Stimulated activated CD4-positive, alpha-beta T cell treated with anti-CD3 and anti-CD28 coated beads, Interleukin-1b, Interleukin-23, amount 100 ng/mL, for 24 hours (primary cell): ENCODE results near the gene DPP7.
"Not testable (repeated sequence)": the region's sequence is repeated elsewhere in the genome, so short reads cannot be mapped to it uniquely, and the experiment has no call there.

Source experiments
- DNase-seq, 4 experiments: peaks; one replicate each; pipeline ENCODE4 v3.0.0-alpha.2; 2020; ENCODE audit warnings: low read depth in 4 of 4, low spot score in 1 of 4

DPP7 gene

DNA sequence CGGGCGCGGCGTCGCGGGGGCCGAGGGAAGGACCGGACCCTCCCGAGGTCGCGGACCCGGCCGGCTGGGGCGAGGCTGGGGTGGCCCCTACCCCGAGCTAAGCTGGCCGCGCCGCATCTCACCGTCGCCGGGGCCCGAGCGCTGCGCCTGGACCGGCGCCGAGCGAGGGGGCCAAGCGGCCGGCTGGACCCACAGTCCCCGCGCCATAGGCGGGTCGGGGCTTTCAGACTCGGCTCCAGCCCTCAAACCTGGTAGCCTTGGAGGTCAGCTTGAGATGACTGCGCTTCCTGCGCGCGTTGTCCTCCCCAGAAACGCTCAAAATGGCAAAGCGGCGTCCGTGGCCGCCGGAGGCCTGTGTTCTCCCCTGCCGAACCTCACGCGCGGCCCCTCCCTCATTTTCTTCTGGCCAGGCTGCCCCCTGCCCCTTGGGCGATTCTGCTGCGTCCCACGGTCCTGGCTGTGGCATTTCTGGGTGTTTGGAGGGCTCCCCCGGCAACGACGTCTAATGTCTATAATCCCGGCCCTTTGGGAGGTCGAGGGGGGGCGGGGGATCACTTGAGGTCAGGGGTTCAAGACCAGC is 15.7 kb upstream of the DPP7 start:
- no peak for DNase-seq

DNA sequence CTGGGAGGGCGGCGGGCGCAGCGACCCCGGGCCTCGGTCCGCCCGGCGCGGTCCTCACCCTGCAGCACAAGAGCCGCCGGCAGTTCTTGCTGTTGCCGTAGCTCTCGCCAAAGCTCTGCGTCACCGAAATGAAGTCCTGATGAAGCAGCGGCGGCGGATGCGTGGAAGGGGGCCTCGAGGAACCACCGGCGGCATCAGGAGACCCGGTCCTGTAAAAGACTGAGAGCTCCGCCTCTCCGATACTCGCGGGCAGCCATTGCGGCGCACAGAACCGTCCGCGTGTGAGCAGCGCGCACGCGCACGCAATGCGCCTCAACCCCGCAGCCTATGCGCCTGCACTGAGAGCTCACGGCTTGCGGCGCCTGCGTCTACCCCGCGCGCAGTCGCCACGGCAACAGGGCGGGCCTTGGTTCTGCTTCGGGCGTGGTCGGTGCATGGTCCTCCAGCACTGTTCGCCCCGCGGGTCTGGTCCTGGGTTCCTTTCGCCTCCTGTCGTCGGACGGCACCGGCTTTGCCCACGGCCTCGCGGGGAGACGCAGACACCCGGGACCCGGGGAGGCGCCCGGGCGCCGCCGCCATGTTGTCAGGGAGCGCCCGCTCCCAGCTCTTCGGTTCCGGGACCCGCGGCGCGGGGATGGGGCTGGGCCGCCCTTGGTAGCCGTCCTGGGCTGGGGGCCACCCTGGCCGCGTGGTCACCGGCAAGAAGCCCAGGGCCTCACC is 15.1 kb upstream of the DPP7 start:
- peak; percentile 70 to 87 (median 80) for DNase-seq

DNA sequence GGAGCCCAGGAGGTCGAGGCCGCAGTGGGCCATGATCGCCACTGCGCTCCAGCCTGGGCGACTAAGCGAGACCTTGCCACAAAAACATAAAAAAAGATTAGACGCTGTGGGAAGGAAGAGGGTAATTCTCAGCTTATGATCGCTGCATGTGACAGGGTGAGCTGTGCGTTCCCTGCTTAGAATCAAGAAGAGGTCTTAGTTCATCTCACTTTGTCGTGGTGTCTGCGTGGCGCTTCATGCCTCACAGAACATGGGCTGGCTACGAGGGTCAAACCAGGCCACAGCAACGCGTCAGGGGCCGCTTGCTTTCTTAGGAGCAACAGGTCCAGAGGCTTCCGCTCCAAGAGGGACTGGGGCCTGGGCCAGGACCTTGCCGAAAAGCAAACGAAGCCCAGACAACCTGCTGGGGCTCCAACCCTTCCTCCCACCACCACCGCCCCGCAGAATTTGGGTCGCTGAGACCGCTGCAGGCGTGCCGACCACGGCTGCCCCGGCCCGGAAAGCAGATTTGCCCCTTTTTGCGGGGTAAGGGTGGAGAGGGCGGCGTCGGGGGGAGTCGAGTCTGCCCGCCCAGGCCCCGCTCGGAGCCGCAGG is 14.4 kb upstream of the DPP7 start:
- no peak for DNase-seq

DNA sequence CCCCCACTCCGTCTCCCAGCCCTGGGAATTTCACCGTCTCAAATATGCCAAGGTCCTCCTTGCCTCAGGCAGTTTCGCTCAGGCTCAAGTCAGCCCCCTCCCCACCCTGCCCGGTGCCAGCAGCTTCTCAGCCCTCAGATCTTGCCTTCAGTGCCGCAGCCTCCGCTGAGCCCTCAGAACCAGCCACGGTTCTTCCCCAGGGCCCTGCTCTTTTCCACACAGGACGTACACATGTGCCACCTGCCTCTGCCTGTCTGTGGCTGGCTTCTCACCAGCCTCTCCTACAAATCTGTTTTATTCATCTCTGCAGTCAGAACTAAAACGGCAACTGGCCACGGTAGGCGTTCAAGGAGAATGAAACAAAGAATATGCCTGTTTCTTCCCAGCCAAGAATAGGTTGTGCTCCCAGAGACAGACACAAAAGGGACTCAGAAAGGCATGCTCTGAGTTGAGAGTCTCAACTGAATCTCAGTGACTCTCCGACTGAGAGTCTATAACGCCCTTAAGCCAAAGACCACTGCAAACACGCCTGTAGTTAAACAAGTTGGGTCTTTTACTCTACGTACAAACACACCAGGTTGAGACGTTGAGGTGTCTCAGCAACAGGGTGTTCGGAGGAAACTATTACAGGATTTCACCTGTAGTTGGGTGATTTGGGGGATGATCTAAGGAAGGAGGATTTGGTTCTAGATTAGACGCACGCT is 13.8 kb upstream of the DPP7 start:
- peak in 1 of 4 experiments; percentile 21 for DNase-seq

DNA sequence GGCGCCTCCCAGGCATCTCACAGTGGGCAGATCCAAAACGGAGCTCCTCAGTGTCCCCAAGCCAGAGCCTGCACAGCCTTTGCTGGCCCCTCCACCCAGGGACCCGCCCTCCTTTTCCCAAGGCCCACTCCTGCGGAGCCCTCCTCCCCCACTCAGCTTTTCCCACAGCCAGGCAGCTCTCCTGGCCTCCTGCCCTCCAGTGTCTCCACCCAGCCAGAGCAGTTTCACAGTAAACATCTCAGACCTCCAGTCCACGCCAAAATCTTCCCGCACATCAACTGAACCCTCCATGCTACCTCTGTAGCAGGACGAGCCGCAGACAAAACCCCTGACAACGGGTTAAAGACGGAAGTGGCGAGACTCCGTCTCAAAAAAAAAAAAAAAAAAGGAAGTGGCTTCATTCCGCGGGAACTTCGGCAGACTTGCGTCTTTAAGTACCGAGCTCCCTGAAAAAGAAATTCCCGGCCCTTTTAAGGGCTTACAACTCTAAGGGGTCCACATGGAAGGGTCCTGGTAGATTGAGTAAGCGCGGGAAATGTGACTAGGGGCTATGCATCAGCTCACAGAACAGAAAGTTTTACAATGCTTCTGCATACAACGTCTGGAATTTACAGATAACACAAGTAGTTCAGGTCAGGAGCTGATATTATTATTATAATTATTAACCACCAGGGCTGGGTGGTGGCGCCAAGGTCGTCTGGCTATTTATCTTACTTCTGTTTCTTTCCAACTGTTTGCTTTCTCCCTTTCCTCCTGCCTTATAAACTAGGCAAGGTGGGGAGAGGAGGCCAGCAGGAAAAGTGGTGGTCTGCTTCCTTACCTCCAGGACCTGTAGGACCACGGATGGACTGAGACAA is 13.0 kb upstream of the DPP7 start:
- DNase-seq = peak in 1 of 4 experiments; percentile 17

DNA sequence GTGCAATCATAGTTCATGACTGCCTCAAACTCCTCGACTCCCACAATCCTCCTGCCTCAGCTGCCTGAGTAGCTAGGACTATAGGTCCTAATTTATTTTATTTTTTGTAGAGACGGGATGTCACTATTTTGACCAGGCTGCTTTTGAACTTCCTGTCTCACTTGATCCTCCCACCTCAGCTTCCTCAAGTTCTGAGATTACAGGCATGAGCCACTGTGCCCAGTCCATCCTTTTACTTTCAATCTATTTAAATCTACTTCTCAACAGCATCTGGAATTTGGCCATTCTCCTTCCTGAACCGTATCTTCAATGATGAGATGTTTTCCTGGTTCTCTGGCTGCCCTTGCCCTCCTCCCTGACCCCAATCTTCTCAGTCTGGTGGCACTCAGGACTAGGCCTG is 12.3 kb upstream of the DPP7 start:
- no peak for DNase-seq

DNA sequence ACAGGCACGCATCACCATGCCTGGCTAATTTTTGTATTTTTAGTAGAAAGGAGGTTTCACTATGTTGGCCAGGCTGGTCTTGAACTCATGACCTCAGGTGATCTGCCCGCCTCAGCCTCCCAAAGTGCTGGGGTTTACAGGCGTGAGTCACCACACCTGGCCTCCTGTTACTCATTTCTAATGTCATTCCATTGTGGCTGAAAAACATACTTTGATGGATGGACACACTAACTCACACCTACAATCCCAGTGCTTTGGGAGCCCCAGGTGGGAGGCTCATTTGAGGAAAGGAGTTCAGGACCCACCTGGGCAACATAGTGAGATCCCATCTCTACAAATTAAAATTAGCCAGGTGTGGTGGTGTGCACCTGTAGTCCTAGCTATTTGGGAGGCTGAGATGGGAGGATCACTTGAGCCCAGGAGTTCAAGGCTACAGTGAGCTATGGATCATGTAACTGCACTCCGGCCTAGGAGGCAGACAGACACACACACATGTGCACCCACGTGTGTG is 9.5 kb upstream of the DPP7 start:
- DNase-seq = not testable (repeated sequence)

DNA sequence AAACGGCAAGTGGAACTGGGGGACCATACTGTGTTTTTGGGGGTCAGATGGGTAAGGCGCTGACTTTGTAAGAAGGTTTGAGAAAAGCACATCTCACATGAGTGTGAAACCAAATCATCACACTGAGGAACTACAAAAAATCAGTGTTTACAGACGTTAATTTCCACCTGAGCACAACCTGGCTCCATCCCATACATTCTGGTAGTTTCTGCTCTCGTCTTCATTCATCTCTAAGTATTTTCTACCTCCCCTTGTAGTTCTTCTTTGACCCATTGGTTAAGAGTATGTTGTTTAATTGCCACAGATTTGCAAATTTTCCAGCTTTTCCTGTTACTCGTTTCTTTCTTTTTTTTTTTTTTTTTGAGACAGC is 8.9 kb upstream of the DPP7 start:
- no peak for DNase-seq

DNA sequence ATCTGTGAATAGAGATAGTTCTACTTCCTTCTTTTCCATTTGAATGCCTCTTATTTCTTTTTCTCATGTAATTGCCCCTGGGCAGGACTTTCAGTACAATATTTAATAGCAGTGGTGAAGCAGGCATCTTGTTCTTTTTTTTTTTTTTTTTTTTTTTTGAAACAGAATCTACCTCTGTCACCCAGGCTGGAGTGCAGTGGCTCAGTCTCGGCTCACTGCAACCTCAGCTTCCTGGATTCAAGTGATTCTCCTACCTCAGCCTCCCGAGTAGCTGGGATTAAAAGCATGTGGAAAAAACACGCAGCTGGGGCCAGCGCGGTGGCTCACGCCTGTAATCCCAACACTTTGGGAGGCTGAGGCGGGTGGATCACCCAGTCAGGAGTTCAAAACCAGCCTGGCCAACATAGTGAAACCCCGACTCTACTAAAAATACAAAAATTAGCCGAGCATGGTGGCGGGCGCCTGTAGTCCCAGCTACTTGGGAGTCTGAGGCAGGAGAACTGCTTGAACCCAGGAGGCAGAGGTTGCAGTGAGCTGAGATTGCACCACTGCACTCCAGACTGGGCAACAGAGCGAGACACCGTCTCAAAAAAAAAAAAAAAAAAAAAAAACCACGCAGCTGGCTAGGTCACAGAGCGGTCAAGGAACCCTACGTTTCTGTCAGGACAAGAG is 8.4 kb upstream of the DPP7 start:
- DNase-seq = not testable (repeated sequence)

DNA sequence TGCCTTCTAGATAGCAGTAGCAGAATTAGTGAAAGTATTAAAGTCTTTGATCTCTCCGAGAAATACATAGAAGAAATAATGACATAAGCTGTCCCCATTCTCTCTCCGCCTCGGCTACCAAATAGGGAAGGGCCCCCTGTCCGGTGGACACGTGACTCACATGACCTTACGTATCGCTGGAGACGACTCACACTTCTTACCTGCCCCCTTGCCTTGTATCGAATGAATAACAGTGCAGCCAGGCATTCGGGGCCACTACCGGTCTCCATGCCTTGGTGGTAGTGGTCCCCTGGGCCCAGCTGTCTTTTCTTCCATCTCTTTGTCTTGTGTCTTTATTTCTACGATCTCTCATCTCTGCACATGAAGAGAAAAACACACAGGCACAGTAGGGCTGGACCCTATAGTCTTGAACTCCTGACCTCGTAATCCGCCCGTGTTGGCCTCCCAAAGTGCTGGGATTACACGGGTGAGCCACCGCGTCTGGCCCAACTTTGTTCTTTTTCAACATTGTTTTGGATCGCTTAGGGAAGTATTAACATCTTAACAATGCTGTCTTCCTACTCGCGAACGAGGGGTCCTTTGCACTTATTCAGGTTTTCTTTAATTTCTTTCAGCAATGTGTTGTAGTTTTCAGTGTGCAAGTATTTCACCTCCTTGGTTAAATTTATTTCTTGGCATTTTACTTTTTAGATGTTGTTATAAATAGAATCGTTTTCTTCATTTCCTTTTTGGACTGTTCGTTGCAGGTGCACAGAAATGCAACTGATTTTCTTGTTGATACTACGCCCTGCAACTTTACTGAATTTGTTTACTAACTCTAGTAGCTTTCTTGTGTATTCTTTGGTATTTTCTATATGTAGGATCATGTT is 7.6 kb upstream of the DPP7 start:
- DNase-seq = not testable (repeated sequence)

DNA sequence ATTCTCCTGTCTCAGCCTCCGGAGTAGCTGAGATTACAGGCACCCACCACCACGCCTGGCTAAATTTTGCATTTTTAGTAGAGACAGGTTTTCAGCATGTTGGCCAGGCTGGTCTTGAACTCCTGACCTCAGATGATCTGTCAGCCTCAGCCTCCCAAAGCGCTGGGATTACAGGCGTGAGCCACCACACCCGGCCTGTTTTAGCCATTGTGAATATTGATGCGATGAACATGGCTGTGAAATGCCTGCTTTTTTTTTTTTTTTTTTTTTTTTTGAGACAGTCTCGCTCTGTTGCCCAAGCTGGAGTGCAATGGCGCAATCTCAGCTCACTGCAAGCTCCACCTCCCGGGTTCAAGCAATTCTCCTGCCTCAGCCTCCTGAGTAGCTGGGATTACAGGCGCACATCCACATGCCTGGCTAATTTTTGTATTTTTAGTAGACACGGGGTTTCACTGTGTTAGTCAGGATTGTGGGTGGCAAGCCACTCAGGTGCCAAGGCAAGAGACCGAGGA is 3.6 kb upstream of the DPP7 start:
- DNase-seq = not testable (repeated sequence)

DNA sequence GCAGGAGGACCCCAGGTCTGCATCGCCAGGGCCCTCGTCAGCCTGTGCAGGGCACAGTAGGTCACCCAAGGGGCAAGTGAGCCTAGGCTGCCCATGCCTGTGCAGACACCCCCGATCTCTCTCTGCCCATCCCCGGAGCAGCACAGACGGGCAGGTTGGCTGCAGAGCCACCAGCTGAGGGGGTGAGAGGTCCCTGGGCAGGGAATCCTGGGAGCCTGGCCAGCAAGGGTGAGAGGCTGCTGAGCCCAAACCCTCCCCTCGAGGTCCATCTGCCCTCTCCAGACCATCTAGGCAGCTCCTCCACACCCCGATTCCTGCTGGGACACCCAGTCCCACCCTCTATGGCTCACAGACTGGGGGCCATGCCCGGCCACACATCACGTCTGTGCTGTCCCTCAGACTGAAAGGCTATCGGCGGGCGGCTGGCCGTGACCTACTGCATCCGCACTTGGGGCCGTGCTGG is 2.8 kb upstream of the DPP7 start:
- no peak for DNase-seq

DNA sequence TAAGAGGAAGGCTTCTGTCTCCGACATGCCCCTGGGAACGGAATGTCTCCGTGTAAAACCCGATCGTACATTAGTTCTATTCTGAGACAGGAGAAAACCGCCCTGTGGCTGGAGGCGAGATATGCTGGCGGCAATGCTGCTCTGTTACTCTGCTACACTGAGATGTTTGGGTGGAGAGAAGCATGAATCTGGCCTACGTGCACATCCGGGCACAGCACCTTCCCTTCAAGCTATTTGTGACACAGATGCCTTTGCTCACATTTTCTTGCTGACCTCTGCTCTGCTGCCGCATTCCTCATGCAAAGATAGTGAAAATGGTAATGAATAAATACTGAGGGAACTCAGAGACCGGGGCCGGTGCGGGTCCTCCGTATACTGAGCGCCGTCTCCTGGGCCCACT is 2.2 kb upstream of the DPP7 start:
- no peak for DNase-seq

DNA sequence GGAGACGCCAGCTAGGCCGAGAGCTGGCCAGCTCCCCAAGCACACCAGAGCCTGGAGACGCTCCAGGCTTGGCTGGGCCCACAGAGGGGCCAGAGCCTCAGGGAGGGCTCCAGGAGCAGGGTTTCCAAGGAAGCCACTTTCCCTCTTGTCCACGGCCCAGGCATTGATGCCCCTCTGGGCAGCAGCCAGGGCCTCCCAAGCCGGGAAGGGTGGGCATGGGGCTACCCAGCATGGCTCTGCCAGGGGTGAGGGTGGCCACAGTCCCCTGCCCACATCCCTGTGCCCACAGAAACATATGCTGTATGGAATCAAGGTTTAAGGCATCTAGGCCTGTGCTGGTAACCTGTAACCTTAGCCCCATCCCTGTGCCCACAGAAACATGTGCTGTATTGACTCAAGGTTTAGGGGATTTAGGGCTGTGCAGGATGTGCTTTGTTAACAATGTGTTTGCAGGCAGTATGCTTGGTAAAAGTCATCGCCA is 1.5 kb upstream of the DPP7 start:
- no peak for DNase-seq

DNA sequence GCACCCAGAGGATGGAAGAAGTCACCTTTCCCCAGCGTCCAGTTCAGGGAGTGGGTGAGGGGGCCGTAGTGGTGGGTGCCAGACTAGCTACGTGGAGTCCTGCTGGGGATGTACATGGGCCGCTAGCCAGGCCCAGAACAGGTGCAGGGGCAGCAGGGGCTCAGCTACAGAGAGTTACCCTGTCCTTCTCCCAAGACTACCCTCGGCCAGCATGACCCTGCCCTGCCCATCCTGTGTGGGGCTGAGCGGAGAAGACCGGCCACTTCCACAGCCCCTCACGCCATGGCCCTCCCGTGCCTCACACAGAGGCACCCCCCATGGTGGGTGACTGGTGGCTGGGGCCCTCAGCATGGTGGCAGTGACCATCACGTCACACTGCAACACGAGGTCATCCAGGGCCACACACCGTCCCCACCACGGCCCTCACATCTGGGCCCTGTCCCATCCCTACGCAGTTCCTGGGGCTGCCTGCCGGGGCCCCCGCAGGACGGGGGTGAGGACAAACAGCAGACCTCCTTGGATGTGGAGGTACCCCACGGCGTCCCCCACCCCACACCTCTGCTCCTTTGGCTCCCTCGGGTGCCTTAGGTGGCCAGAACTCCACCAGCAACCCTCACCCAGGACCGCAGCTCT is 977 bp upstream of the DPP7 start:
- DNase-seq = no peak

DNA sequence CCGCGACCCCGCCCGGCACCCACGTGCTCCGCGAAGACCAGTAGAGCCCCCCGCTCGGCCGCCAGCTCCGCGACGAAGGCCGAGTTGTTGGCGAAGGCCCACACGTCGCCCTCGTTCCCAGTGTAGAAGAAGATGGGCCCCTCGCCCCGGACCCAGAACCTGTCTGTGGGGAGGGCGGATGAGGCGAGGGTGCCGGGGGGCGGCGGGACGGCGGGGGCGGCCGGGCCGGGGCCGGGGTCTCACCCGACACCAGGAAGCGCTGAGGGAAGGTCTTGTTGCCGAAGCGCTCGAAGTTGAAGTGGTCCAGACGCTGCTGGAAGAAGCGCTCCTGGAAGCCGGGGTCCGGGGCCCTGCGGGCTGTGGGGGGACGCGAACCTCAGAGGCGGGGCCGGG is 317 bp downstream of the DPP7 start:
- DNase-seq = no peak

DNA sequence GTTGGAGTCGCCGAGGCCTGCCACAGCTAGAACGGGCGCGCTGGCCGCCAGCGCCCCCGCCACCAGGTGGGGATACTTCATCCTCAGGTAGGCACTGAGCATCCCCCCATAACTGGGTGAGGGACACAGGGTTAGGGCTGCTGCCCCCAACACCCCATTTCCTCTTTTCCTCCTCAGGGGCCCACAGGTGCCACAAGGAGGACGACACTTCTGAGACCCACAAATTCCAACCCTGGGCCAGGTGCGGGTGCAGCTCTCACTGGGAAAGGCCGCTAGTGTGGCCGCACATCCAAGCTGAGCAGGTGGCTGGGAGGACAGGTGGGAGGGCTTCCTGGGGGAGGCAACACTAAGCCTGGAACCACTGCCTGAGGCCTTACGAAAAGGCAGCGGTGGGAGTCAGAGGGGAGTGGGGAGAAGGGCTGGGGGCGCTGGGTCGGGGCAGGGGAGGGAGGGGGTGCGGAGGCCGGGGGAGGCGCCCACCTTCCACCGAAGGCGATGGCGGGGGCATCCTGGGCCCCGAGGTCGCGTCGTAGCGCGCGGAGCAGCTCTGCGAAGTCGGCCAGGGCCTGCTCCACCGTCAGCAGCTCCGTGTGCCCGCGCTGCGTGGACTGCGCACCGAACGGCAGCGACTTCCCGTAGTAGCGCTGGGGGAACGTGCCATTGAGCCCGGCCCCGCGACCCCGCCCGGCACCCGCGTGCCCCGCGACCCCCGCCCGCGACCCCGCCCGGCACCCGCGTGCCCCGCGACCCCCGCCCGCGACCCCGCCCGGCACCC is 961 bp downstream of the DPP7 start:
- DNase-seq = no peak
